Loucy (cell line): ENCODE data around the gene PANK2.
A peak's percentile ranks its signal among the peaks of the same experiment; 100 is the strongest.

Experiments used
- H2AFZ ChIP-seq: fragments of 200-600 bp; sonication (generic); 2 replicates; pipeline ENCODE4 v1.6.0; 2016; ENCODE audit warnings: antibody characterized with exemption, mild to moderate bottlenecking, low read length, moderate library complexity
- H3F3A ChIP-seq: fragments of 200-600 bp; 2 replicates; pipeline ENCODE4 v1.6.0; 2016; ENCODE audit warnings: antibody characterized with exemption, low read depth, mild to moderate bottlenecking
- H3K27me3 ChIP-seq: fragments of 200-600 bp; sonication (generic); 2 replicates; pipeline ENCODE4 v1.6.1; 2014; ENCODE audit warnings: low read length, mild to moderate bottlenecking; ENCODE audit not compliant: insufficient read depth, poor library complexity, severe bottlenecking
- H3K36me3 ChIP-seq: fragments of 200-600 bp; sonication (generic); 2 replicates; pipeline ENCODE4 v1.6.1; 2016; ENCODE audit warnings: low read length; ENCODE audit not compliant: insufficient read depth
- H3K4me1 ChIP-seq: fragments of 200-600 bp; sonication (generic); 2 replicates; pipeline ENCODE4 v1.5.1; 2014; ENCODE audit warnings: low read length, mild to moderate bottlenecking; ENCODE audit not compliant: insufficient read depth, poor library complexity, severe bottlenecking
- H3K4me2 ChIP-seq: fragments of 200-600 bp; sonication (generic); 2 replicates; pipeline ENCODE4 v1.6.0; 2014; ENCODE audit warnings: antibody characterized with exemption, low read length, low read depth, mild to moderate bottlenecking; ENCODE audit not compliant: poor library complexity, severe bottlenecking
- H3K4me3 ChIP-seq: fragments of 200-600 bp; sonication (generic); 2 replicates; pipeline ENCODE4 v1.5.1; 2014; ENCODE audit warnings: low read length, mild to moderate bottlenecking, mixed read lengths; ENCODE audit not compliant: poor library complexity, severe bottlenecking
- H3K79me2 ChIP-seq: fragments of 200-600 bp; sonication (generic); 2 replicates; pipeline ENCODE4 v1.6.1; 2014; ENCODE audit warnings: low read length; ENCODE audit not compliant: insufficient read depth
- H3K9ac ChIP-seq: fragments of 200-600 bp; sonication (generic); 2 replicates; pipeline ENCODE4 v1.6.0; 2014; ENCODE audit warnings: mild to moderate bottlenecking, low read depth, low read length, moderate library complexity; ENCODE audit not compliant: poor library complexity, severe bottlenecking
- H3K9me2 ChIP-seq: fragments of 200-600 bp; sonication (generic); replicated peaks from 2 replicates; pipeline ENCODE4 v1.6.1; 2016; ENCODE audit warnings: low read depth, low read length, mixed read lengths
- H3K9me3 ChIP-seq: fragments of 200-600 bp; sonication (generic); 2 replicates; pipeline ENCODE4 v1.6.1; 2014; ENCODE audit warnings: mild to moderate bottlenecking, antibody characterized with exemption, low read length, low read depth; ENCODE audit not compliant: insufficient read depth
- H4K20me1 ChIP-seq: fragments of 200-600 bp; sonication (generic); 2 replicates; pipeline ENCODE4 v1.6.0; 2014; ENCODE audit warnings: antibody characterized with exemption, low read length, mild to moderate bottlenecking; ENCODE audit not compliant: insufficient read depth, poor library complexity, severe bottlenecking
- EZH2phosphoT487 ChIP-seq: fragments of 200-600 bp; IDR thresholded peaks from 2 replicates; pipeline ENCODE4 v1.6.1; 2018; ENCODE audit warnings: antibody characterized with exemption, mild to moderate bottlenecking, moderate library complexity, borderline replicate concordance
- TF ChIP-seq, protein P1 (sequence below): fragments of 200-600 bp; sonication (generic); conservative IDR thresholded peaks from 2 replicates; pipeline ENCODE4 v1.5.1; 2014; ENCODE audit warnings: mild to moderate bottlenecking, antibody characterized with exemption, low read length

The PANK2 gene

DNA sequence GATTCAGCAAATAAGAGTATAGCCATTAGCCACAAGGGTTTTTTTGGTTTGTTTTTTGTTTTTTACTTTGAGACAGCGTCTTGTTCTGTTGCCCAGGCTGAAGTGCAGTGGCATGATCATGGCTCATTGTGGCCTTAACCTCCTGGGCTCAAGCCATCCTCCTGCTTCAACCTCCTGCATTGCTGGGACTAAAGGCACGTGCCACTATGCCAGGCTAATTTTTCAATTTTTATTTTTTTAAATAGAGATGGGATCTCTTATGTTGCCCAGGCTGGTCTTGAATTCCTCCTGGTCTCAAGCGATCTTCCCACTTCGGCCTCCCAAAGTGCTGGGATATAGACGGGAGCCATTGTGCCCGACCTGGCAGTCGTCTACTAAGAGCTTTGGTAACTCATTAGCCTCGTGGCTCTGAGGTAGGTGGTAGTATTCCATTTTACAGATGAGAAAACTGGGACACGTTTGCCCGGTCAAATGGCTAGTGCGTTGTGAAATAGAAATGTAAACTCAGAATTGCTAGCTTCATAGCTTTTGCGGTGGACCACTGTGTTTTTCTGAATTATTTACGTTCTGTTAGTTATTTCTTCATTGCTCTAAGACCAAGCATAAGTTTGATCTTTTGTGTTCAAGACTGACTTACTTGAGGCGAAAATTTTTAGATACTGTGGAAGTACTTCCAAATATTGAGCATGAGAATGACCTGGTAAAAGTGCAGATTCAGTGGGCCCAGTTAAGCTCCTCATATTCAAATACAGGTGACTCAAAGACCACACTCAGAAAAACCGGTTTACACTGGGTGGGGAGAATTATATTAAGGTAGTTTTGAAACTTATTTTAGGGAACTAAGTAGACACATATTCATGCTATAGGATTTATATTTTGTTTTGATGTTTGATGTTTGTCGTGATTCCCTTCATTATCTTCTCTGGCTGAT, 2.1 kb downstream of the PANK2 start:
- H4K20me1 ChIP-seq: peaks cover 57% of the 10 kb centered on the region
- H3F3A ChIP-seq: no peaks in the 10 kb centered on the region
- H2AFZ ChIP-seq: no peak overlapping the region
- H3K9ac ChIP-seq: peak overlapping the region; percentile 95
- peak overlapping the region; percentile 87 for H3K4me3 ChIP-seq
- no peak for TF ChIP-seq EZH2phosphoT487
- TF ChIP-seq, protein P1, sequence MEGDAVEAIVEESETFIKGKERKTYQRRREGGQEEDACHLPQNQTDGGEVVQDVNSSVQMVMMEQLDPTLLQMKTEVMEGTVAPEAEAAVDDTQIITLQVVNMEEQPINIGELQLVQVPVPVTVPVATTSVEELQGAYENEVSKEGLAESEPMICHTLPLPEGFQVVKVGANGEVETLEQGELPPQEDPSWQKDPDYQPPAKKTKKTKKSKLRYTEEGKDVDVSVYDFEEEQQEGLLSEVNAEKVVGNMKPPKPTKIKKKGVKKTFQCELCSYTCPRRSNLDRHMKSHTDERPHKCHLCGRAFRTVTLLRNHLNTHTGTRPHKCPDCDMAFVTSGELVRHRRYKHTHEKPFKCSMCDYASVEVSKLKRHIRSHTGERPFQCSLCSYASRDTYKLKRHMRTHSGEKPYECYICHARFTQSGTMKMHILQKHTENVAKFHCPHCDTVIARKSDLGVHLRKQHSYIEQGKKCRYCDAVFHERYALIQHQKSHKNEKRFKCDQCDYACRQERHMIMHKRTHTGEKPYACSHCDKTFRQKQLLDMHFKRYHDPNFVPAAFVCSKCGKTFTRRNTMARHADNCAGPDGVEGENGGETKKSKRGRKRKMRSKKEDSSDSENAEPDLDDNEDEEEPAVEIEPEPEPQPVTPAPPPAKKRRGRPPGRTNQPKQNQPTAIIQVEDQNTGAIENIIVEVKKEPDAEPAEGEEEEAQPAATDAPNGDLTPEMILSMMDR: no peak
- H3K27me3 ChIP-seq: no peaks in the 10 kb centered on the region
- peaks cover 39% of the 10 kb centered on the region for H3K4me1 ChIP-seq
- no peaks in the 10 kb centered on the region for H3K9me2 ChIP-seq
- peak overlapping the region; percentile 96 for H3K4me2 ChIP-seq
- no peaks in the 10 kb centered on the region for H3K36me3 ChIP-seq
- peaks cover 88% of the 10 kb centered on the region for H3K79me2 ChIP-seq
- H3K9me3 ChIP-seq: no peaks in the 10 kb centered on the region

DNA sequence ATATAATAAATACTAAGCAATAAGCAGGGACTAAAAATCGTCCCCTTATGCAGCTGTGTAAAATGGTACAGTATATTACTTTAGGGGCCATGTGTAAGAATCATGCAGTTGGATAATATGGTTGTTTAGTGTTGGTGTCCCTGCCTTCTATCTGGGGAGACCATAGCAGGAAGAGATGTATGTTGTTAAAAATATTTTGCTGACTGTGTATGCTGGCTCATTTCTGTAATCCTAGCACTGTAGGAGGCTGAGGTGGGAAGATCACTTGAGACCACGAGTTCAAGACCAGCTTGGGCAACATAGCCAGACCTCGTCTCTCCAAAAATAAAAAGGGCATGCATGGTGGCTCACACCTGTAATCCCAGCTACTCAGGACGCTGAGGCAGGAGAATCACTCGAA, 5.6 kb downstream of the PANK2 start:
- Histone ChIP-seq H3K9me3 (no peaks in the 10 kb centered on the region), H3K4me1 (peaks cover 47% of the 10 kb centered on the region), H3F3A (no peaks in the 10 kb centered on the region), H3K4me3 (peak overlapping the region; percentile 49), H3K36me3 (peaks cover 3% of the 10 kb centered on the region; the same call in 1 of the 2 replicates), H3K9ac (no peak overlapping the region), H3K27me3 (no peaks in the 10 kb centered on the region), H3K79me2 (peaks cover 100% of the 10 kb centered on the region), H2AFZ (no peak overlapping the region), H3K9me2 (no peaks in the 10 kb centered on the region), H4K20me1 (peaks cover 89% of the 10 kb centered on the region), H3K4me2 (peak overlapping the region; percentile 96)
- no peak for TF ChIP-seq EZH2phosphoT487
- TF ChIP-seq, protein P1: no peak

DNA sequence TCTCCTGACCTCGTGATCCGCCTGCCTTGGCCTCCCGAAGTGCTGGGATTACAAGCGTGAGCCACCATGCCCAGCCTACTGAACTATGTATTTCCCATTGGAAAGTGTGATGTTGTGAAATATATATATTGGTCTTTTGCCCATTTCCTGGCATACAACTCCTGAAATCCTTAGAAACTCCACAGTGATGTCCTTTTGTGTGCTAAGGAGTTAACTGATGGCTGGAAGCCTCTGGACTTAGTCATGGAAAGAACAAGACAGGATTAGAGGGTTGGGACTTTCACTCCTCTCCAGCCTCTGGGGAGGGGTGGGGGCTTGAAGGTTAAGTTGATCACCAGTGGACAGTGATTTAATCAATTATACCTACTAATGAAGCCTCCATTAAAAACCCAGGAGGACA, 7.1 kb downstream of the PANK2 start:
- no peak overlapping the region for H3K9ac ChIP-seq
- no peaks in the 10 kb centered on the region for H3K9me2 ChIP-seq
- H3K4me3 ChIP-seq: peak overlapping the region; percentile 49
- TF ChIP-seq EZH2phosphoT487: no peak
- TF ChIP-seq, protein P1: no peak
- H3K4me1 ChIP-seq: peaks cover 48% of the 10 kb centered on the region
- H4K20me1 ChIP-seq: peaks cover 89% of the 10 kb centered on the region
- no peaks in the 10 kb centered on the region for H3K27me3 ChIP-seq
- H3K9me3 ChIP-seq: no peaks in the 10 kb centered on the region
- H3F3A ChIP-seq: no peaks in the 10 kb centered on the region
- H3K79me2 ChIP-seq: peaks cover 100% of the 10 kb centered on the region
- no peak overlapping the region for H2AFZ ChIP-seq
- peaks cover 3% of the 10 kb centered on the region; the same call in 1 of the 2 replicates for H3K36me3 ChIP-seq
- H3K4me2 ChIP-seq: peak overlapping the region; percentile 96
